ENCODE measurements around the gene TOR4A. TPM values are rescaled to one million over a fixed set of nuclear protein-coding genes. Genes with fewer than 3 reads are reported as not detected.

Gene TOR4A
- total RNA-seq, 2 experiments from 2014 or later = 11.7 to 22.3 TPM

DNA sequence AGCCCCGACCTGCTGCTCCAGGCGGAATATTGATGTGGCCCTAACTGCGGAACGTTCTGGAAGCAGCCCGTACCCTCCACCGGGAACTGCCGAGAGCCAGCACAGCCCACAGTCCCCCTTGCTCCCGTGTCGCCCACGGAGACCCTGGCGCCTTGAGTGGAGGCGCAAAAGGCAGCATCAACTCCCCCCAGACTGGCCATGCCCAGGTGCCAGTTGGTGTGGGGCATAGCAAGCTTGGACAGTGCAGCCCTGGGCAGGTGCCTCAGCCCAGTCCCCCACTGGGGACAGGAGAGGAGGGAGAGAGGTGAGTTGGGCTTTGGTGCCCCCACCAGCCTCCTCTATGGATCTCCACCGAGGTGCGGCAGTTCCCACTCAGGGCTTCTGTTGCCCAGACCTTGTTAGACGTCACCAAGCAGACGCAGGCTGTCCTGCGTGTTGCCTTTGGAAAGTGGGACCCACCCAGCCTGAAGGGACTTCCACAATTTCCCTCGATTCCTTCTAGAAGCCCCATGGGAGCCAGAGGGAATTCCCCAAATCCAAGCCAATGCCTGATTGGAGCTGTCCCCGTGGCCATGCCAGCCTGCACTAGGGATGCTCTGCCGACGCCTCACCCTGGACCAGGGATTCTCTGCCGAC is 44.3 kb downstream of the TOR4A start:
- intact Hi-C loops (cut with micrococcal nuclease; ENCODE audit: unreplicated experiment) = loop anchor here (10.0 kb wide), 1 partner anchor 93 kb away; no protein-coding TSS in a partner anchor
- ChIA-PET POLR2A (no interaction called here), CTCF (ENCODE audit: unreplicated experiment) (no interaction called here)
- no peaks in the 10 kb centered on the region for H3K9me3 ChIP-seq (ENCODE audit: low read length)
- TF ChIP-seq EZH2phosphoT487 (IDR thresholded peaks at IDR 0.05; ENCODE audit: borderline replicate concordance, low read depth, low read length) = no peak
- TF ChIP-seq, protein P1, sequence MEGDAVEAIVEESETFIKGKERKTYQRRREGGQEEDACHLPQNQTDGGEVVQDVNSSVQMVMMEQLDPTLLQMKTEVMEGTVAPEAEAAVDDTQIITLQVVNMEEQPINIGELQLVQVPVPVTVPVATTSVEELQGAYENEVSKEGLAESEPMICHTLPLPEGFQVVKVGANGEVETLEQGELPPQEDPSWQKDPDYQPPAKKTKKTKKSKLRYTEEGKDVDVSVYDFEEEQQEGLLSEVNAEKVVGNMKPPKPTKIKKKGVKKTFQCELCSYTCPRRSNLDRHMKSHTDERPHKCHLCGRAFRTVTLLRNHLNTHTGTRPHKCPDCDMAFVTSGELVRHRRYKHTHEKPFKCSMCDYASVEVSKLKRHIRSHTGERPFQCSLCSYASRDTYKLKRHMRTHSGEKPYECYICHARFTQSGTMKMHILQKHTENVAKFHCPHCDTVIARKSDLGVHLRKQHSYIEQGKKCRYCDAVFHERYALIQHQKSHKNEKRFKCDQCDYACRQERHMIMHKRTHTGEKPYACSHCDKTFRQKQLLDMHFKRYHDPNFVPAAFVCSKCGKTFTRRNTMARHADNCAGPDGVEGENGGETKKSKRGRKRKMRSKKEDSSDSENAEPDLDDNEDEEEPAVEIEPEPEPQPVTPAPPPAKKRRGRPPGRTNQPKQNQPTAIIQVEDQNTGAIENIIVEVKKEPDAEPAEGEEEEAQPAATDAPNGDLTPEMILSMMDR (conservative IDR thresholded peaks at IDR 0.05; ENCODE audit: low read length) = no peak
- DNase-seq (ENCODE audit: low spot score) = no peak
- no peaks in the 10 kb centered on the region for H4K20me1 ChIP-seq (ENCODE audit: insufficient read depth, low read length)
- no peak overlapping the region for H3K4me3 ChIP-seq (ENCODE audit: low read depth, low read length, poor library complexity, severe bottlenecking)
- no peak overlapping the region for H3K4me2 ChIP-seq (ENCODE audit: low read length)
- BruUV-seq (replicated peaks) = no TSS peak
- H3K9me2 ChIP-seq (ENCODE audit: insufficient read depth, low read length) = no peaks in the 10 kb centered on the region
- H3K79me2 ChIP-seq (ENCODE audit: insufficient read depth, low read depth, low read length) = no peaks in the 10 kb centered on the region
- H3K27ac ChIP-seq (ENCODE audit: low read depth, low read length, poor library complexity, severe bottlenecking) = no peak overlapping the region
- no peaks in the 10 kb centered on the region for H3K36me3 ChIP-seq (ENCODE audit: insufficient read depth, low read length)
- peaks cover 34% of the 10 kb centered on the region for H3K4me1 ChIP-seq (ENCODE audit: insufficient read depth, low read length, poor library complexity, severe bottlenecking)
- H2AFZ ChIP-seq (ENCODE audit: low read length) = no peak overlapping the region

GRCh38 chr9:137323531-137324331 is 46.2 kb downstream of the TOR4A start:
- no peaks in the 10 kb centered on the region for H4K20me1 ChIP-seq (ENCODE audit: insufficient read depth, low read length)
- no peak overlapping the region for H3K4me3 ChIP-seq (ENCODE audit: low read depth, low read length, poor library complexity, severe bottlenecking)
- no peaks in the 10 kb centered on the region for H3K36me3 ChIP-seq (ENCODE audit: insufficient read depth, low read length)
- ChIA-PET POLR2A (no interaction called here), CTCF (ENCODE audit: unreplicated experiment) (no interaction called here)
- peaks cover 10% of the 10 kb centered on the region for H3K9me3 ChIP-seq (ENCODE audit: low read length)
- TF ChIP-seq EZH2phosphoT487 (IDR thresholded peaks at IDR 0.05; ENCODE audit: borderline replicate concordance, low read depth, low read length) = no peak
- TF ChIP-seq, protein P1 (conservative IDR thresholded peaks at IDR 0.05; ENCODE audit: low read length) = no peak
- BruUV-seq (replicated peaks) = no TSS peak
- H3K79me2 ChIP-seq (ENCODE audit: insufficient read depth, low read depth, low read length) = no peaks in the 10 kb centered on the region
- no peaks in the 10 kb centered on the region for H3K9me2 ChIP-seq (ENCODE audit: insufficient read depth, low read length)
- no peak overlapping the region for H3K27ac ChIP-seq (ENCODE audit: low read depth, low read length, poor library complexity, severe bottlenecking)
- H3K4me1 ChIP-seq (ENCODE audit: insufficient read depth, low read length, poor library complexity, severe bottlenecking) = peaks cover 31% of the 10 kb centered on the region
- intact Hi-C loops (cut with micrococcal nuclease; ENCODE audit: unreplicated experiment) = loop anchor here (10.0 kb wide), 1 partner anchor 91 kb away; no protein-coding TSS in a partner anchor
- no peak overlapping the region for H2AFZ ChIP-seq (ENCODE audit: low read length)
- DNase-seq (ENCODE audit: low spot score) = no peak
- no peak overlapping the region for H3K4me2 ChIP-seq (ENCODE audit: low read length)

DNA sequence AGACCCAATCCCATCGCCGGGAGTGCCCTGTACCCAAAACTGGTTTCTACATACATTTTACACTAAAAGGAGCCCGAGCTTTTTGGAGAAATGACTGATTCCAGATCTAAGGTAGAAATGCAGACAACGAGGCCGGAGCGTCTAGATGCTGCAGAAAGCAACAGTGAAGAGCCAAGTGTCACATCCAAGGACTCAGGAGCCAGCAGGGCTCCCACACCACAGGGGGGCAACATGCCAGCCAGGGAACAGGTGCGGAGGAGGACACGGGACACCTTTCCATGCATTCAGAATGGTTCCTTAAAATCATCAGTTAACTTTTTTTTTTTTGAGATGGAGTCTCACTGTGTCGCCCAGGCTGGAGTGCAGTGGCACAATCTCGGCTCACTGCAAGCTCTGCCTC is 47.6 kb downstream of the TOR4A start:
- POLR2A ChIA-PET = no interaction called here
- no peak for DNase-seq (ENCODE audit: low spot score)
- Histone ChIP-seq H3K4me3 (ENCODE audit: low read depth, low read length, poor library complexity, severe bottlenecking) (no peak overlapping the region), H3K27ac (ENCODE audit: low read depth, low read length, poor library complexity, severe bottlenecking) (no peak overlapping the region), H3K9me2 (ENCODE audit: insufficient read depth, low read length) (no peaks in the 10 kb centered on the region), H3K4me2 (ENCODE audit: low read length) (no peak overlapping the region), H2AFZ (ENCODE audit: low read length) (no peak overlapping the region), H3K79me2 (ENCODE audit: insufficient read depth, low read depth, low read length) (no peaks in the 10 kb centered on the region), H4K20me1 (ENCODE audit: insufficient read depth, low read length) (no peaks in the 10 kb centered on the region), H3K9me3 (ENCODE audit: low read length) (peaks cover 15% of the 10 kb centered on the region), H3K4me1 (ENCODE audit: insufficient read depth, low read length, poor library complexity, severe bottlenecking) (peaks cover 21% of the 10 kb centered on the region), H3K36me3 (ENCODE audit: insufficient read depth, low read length) (no peaks in the 10 kb centered on the region)
- BruUV-seq (replicated peaks) = no TSS peak
- CTCF ChIA-PET (ENCODE audit: unreplicated experiment) = no interaction called here
- TF ChIP-seq, protein P1 (conservative IDR thresholded peaks at IDR 0.05; ENCODE audit: low read length) = no peak
- TF ChIP-seq EZH2phosphoT487 (IDR thresholded peaks at IDR 0.05; ENCODE audit: borderline replicate concordance, low read depth, low read length) = no peak
- intact Hi-C loops (cut with micrococcal nuclease; ENCODE audit: unreplicated experiment) = loop anchor here (10.0 kb wide), 1 partner anchor 90 kb away; no protein-coding TSS in a partner anchor
